ENCODE results near the gene CPXM1.

GRCh38 chr20:2795451-2795850 is 5.0 kb downstream of the CPXM1 start:
- no peak for TF ChIP-seq CTCF (IDR thresholded peaks at IDR 0.05)
- no peak for TF ChIP-seq POLR2A (IDR thresholded peaks at IDR 0.05)

Data from right lobe of liver (tissue), 4 donors.